Hepatocyte (in vitro differentiated cells): Measurements from ENCODE around the gene ZCCHC3. TPM values are rescaled to one million over a fixed set of nuclear protein-coding genes. Genes with fewer than 3 reads are reported as not detected.
A peak's percentile ranks its signal among the peaks of the same experiment; 100 is the strongest.

Source experiments
- DNase-seq: peaks from one replicate; pipeline ENCODE4 v3.0.0-alpha.2; 2016; ENCODE audit warnings: low spot score
- H2AFZ ChIP-seq: fragments of 200-600 bp; sonication (generic); 2 replicates; pipeline ENCODE4 v1.6.0; 2016; ENCODE audit warnings: antibody characterized with exemption, mild to moderate bottlenecking
- H3K27ac ChIP-seq: fragments of 200-600 bp; sonication (generic); 2 replicates; pipeline ENCODE4 v1.5.1; 2016; ENCODE audit warnings: mild to moderate bottlenecking
- H3K27me3 ChIP-seq: fragments of 200-600 bp; sonication (generic); 2 replicates; pipeline ENCODE4 v1.6.1; 2016
- H3K36me3 ChIP-seq: fragments of 200-600 bp; sonication (generic); replicated peaks from 2 replicates; pipeline ENCODE4 v1.5.1; 2016; ENCODE audit warnings: low read depth; ENCODE audit not compliant: insufficient read depth
- H3K4me1 ChIP-seq: fragments of 200-600 bp; sonication (generic); 2 replicates; pipeline ENCODE4 v1.5.1; 2016; ENCODE audit warnings: mild to moderate bottlenecking, moderate library complexity; ENCODE audit not compliant: insufficient read depth
- H3K4me2 ChIP-seq: fragments of 200-600 bp; sonication (generic); 2 replicates; pipeline ENCODE4 v1.6.0; 2016
- H3K4me3 ChIP-seq: fragments of 200-600 bp; sonication (generic); 2 replicates; pipeline ENCODE4 v1.5.1; 2016; ENCODE audit warnings: mild to moderate bottlenecking
- H3K79me2 ChIP-seq: fragments of 200-600 bp; sonication (generic); 2 replicates; pipeline ENCODE4 v1.6.0; 2017; ENCODE audit warnings: mild to moderate bottlenecking
- H3K9me2 ChIP-seq: fragments of 200-600 bp; sonication (generic); replicated peaks from 2 replicates; pipeline ENCODE4 v1.6.0; 2017; ENCODE audit warnings: mild to moderate bottlenecking; ENCODE audit not compliant: insufficient read depth
- H3K9me3 ChIP-seq: fragments of 200-600 bp; sonication (generic); 2 replicates; pipeline ENCODE4 v1.5.1; 2016; ENCODE audit warnings: low read depth, mild to moderate bottlenecking
- H4K20me1 ChIP-seq: fragments of 200-600 bp; sonication (generic); 2 replicates; pipeline ENCODE4 v1.6.0; 2016; ENCODE audit warnings: mild to moderate bottlenecking; ENCODE audit not compliant: insufficient read depth, poor library complexity, severe bottlenecking
- EZH2 ChIP-seq: fragments of 200-600 bp; sonication (generic); IDR thresholded peaks from 2 replicates; pipeline ENCODE4 v1.6.1; 2016; ENCODE audit warnings: antibody characterized with exemption, mild to moderate bottlenecking, borderline replicate concordance
- EZH2phosphoT487 ChIP-seq: fragments of 200-600 bp; sonication (generic); IDR thresholded peaks from one replicate; pipeline ENCODE4 v1.6.1; 2018; ENCODE audit warnings: antibody characterized with exemption, mild to moderate bottlenecking, low read depth, moderate library complexity; ENCODE audit not compliant: unreplicated experiment, severe bottlenecking
- WGBS: methylation state at CpG from one replicate; pipeline ENCODE4 v1.1.6; 2016; ENCODE audit warnings: low lambda C conversion rate; ENCODE audit errors: missing lambda C conversion rate; 5-methylcytosine and 5-hydroxymethylcytosine counted together
- polyA plus RNA-seq: library from polyadenylated mRNA; unstranded; fragments of >200 nt; fragmentation: Nextera tagmentation; extraction: Ambion mirVana; gene quantifications from 2 replicates; pipeline ENCODE4 v1.2.1, GENCODE V29; 2016
- total RNA-seq: library from RNA; depleted of rRNA; stranded (reverse); fragments of >200 nt; gene quantifications from 2 replicates; pipeline ENCODE4 v1.2.3, GENCODE V29; 2014
- TF ChIP-seq, protein P1 (sequence below): fragments of 200-600 bp; sonication (generic); IDR thresholded peaks from 2 replicates; pipeline ENCODE4 v1.5.1; 2016; ENCODE audit warnings: antibody characterized with exemption, mild to moderate bottlenecking; ENCODE audit not compliant: poor library complexity

ZCCHC3 gene
- total and polyA plus RNA-seq, 2 experiments from 2014 or later, result 27.4 to 29.0 TPM

GRCh38 chr20:259981-260380 lies 37.4 kb upstream of the ZCCHC3 start:
- no peaks in the 10 kb centered on the region for H3K27me3 ChIP-seq
- no peak for DNase-seq
- no peaks in the 10 kb centered on the region for H3K36me3 ChIP-seq
- H3K27ac ChIP-seq, result no peak overlapping the region
- no peak overlapping the region for H3K4me3 ChIP-seq
- no peaks in the 10 kb centered on the region for H3K4me1 ChIP-seq
- no peak overlapping the region for H3K4me2 ChIP-seq
- no peaks in the 10 kb centered on the region for H3K9me3 ChIP-seq
- TF ChIP-seq EZH2phosphoT487 (no peak), EZH2 (no peak)
- TF ChIP-seq, protein P1, sequence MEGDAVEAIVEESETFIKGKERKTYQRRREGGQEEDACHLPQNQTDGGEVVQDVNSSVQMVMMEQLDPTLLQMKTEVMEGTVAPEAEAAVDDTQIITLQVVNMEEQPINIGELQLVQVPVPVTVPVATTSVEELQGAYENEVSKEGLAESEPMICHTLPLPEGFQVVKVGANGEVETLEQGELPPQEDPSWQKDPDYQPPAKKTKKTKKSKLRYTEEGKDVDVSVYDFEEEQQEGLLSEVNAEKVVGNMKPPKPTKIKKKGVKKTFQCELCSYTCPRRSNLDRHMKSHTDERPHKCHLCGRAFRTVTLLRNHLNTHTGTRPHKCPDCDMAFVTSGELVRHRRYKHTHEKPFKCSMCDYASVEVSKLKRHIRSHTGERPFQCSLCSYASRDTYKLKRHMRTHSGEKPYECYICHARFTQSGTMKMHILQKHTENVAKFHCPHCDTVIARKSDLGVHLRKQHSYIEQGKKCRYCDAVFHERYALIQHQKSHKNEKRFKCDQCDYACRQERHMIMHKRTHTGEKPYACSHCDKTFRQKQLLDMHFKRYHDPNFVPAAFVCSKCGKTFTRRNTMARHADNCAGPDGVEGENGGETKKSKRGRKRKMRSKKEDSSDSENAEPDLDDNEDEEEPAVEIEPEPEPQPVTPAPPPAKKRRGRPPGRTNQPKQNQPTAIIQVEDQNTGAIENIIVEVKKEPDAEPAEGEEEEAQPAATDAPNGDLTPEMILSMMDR, result no peak
- 89% methylated on average over 2 of the region's 2 CpGs for WGBS
- no peaks in the 10 kb centered on the region for H4K20me1 ChIP-seq
- H3K9me2 ChIP-seq, result no peaks in the 10 kb centered on the region
- no peak overlapping the region for H2AFZ ChIP-seq
- H3K79me2 ChIP-seq, result no peaks in the 10 kb centered on the region

GRCh38 chr20:263701-264100 lies 33.7 kb upstream of the ZCCHC3 start:
- Histone ChIP-seq H2AFZ (no peak overlapping the region), H3K79me2 (no peaks in the 10 kb centered on the region), H3K27me3 (no peaks in the 10 kb centered on the region), H3K9me3 (no peaks in the 10 kb centered on the region), H3K9me2 (no peaks in the 10 kb centered on the region), H3K4me2 (no peak overlapping the region), H3K36me3 (no peaks in the 10 kb centered on the region), H3K4me1 (no peaks in the 10 kb centered on the region), H4K20me1 (no peaks in the 10 kb centered on the region), H3K27ac (no peak overlapping the region), H3K4me3 (no peak overlapping the region)
- 90% methylated on average over 13 of the region's 13 CpGs for WGBS
- DNase-seq, result no peak
- TF ChIP-seq, protein P1, result no peak
- TF ChIP-seq EZH2, result no peak
- TF ChIP-seq EZH2phosphoT487, result no peak

GRCh38 chr20:266596-267562 lies 30.5 kb upstream of the ZCCHC3 start:
- H3K27ac ChIP-seq, result no peak overlapping the region

More at GRCh38 chr20:266596-267562, 30.5 kb upstream of the ZCCHC3 start:
- peak; percentile 93 for DNase-seq
- Histone ChIP-seq H3K9me3 (no peaks in the 10 kb centered on the region), H3K79me2 (no peaks in the 10 kb centered on the region), H3K4me1 (no peaks in the 10 kb centered on the region), H4K20me1 (no peaks in the 10 kb centered on the region), H2AFZ (peak overlapping the region; percentile 88), H3K27me3 (no peaks in the 10 kb centered on the region), H3K4me3 (peak overlapping the region; percentile 25), H3K4me2 (peak overlapping the region; percentile 85), H3K36me3 (no peaks in the 10 kb centered on the region), H3K9me2 (no peaks in the 10 kb centered on the region)
- TF ChIP-seq EZH2 (no peak), EZH2phosphoT487 (no peak)
- TF ChIP-seq, protein P1, result peak; percentile 97
- WGBS, result 15% methylated on average over 43 of the region's 43 CpGs
